Activated T-helper 2 cell treated with anti-CD3 and anti-CD28 coated beads, Interferon-gamma antibody, Interleukin-2, Interleukin-4, amounts not matched to agents 10 μg/mL and 5 μg/mL and 100 μg/mL, durations not matched to agents 14 hours and 24 hours and 36 hours (primary cell): Measurements from ENCODE around the gene C13orf46. TPM values are rescaled to one million over a fixed set of nuclear protein-coding genes. Genes with fewer than 3 reads are reported as not detected.

Experiments
- DNase-seq: peaks from one replicate; pipeline ENCODE4 v3.0.0; 2021; ENCODE audit warnings: low spot score
- H3K27ac Mint-ChIP-seq: one replicate; pipeline ENCODE4 v1.8.0; 2021; ENCODE audit warnings: mixed read lengths
- H3K27me3 Mint-ChIP-seq: one replicate; pipeline ENCODE4 v1.8.0; 2021; ENCODE audit warnings: low read depth, mixed read lengths
- H3K36me3 Mint-ChIP-seq: one replicate; pipeline ENCODE4 v1.8.0; 2021; ENCODE audit warnings: low read depth, mixed read lengths
- H3K4me1 Mint-ChIP-seq: one replicate; pipeline ENCODE4 v1.8.0; 2021; ENCODE audit warnings: low read depth, mixed read lengths
- H3K4me3 Mint-ChIP-seq: one replicate; pipeline ENCODE4 v1.8.0; 2021; ENCODE audit warnings: low read depth, mild to moderate bottlenecking, moderate library complexity, mixed read lengths
- H3K9me3 Mint-ChIP-seq: one replicate; pipeline ENCODE4 v1.8.0; 2021; ENCODE audit warnings: mixed read lengths
- intact Hi-C: fragments of 100-400 bp; cut with micrococcal nuclease; formaldehyde crosslinking; loops from one replicate; pipeline ENCODE4 v1.15.1; 2023
- total RNA-seq: library from RNA; stranded (reverse); gene quantifications from 2 replicates; pipeline ENCODE4 v1.2.3, GENCODE V29; 2022

Gene C13orf46
- total RNA-seq, 1 donor from 2014 or later: 0.27 TPM

DNA sequence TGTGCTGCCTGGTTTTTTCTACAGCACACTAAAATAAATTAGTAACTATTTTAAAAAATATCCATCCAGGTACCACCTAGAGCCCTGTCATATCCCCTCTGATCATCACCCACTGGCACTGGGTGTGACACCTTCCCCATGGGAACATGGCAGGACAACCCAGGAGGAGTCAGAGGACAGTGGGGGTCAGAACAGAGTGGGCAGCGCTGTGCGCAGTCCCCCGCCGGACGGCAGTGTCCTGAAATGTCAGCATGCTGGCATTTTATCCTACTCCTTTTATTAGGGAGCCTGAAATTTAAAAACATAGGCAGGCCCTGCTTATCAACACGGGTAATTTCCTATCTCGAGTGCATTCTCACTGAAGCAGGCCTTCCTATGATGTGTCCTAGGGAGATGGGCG lies 67.9 kb downstream of the C13orf46 start:
- no peak overlapping the region for H3K27ac Mint-ChIP-seq
- intact Hi-C loops: no loop called here
- DNase-seq: peak; percentile 3
- peaks cover 33% of the 10 kb centered on the region for H3K27me3 Mint-ChIP-seq
- no peaks in the 10 kb centered on the region for H3K9me3 Mint-ChIP-seq
- H3K4me3 Mint-ChIP-seq: no peak overlapping the region
- H3K4me1 Mint-ChIP-seq: no peaks in the 10 kb centered on the region
- no peaks in the 10 kb centered on the region for H3K36me3 Mint-ChIP-seq

GRCh38 chr13:113905018-113905417 lies 68.9 kb downstream of the C13orf46 start:
- intact Hi-C loops: no loop called here
- Mint-ChIP-seq H3K9me3 (no peaks in the 10 kb centered on the region), H3K27ac (no peak overlapping the region), H3K36me3 (no peaks in the 10 kb centered on the region), H3K4me1 (no peaks in the 10 kb centered on the region), H3K4me3 (no peak overlapping the region), H3K27me3 (peaks cover 25% of the 10 kb centered on the region)
- DNase-seq: peak; percentile 2

GRCh38 chr13:113904411-113904810 lies 69.5 kb downstream of the C13orf46 start:
- intact Hi-C loops: no loop called here
- Mint-ChIP-seq H3K36me3 (no peaks in the 10 kb centered on the region), H3K27me3 (peaks cover 22% of the 10 kb centered on the region), H3K27ac (no peak overlapping the region), H3K4me1 (no peaks in the 10 kb centered on the region), H3K9me3 (no peaks in the 10 kb centered on the region), H3K4me3 (no peak overlapping the region)
- peak; percentile 7 for DNase-seq

DNA sequence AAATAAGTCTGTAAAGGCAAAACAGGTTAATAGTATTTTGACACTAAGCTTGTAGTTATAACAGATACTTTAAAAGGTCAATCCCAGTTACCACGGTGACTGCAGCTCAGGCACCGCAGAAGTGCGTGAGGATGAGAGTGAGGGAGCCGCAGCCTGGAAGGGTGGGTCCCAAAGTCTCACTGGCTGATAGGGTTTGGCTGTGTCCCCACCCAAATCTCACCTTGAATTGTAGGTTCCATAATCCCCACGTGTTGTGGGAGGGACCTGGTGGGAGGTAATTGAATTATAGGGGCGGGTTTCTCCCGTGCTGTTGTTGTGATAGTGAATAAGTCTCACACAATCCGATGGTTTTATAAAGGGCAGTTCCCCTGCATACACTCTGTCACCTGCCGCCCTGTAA lies 70.0 kb downstream of the C13orf46 start:
- Mint-ChIP-seq H3K27me3 (peaks cover 17% of the 10 kb centered on the region), H3K36me3 (no peaks in the 10 kb centered on the region), H3K4me1 (no peaks in the 10 kb centered on the region), H3K4me3 (no peak overlapping the region), H3K9me3 (no peaks in the 10 kb centered on the region), H3K27ac (no peak overlapping the region)
- intact Hi-C loops: no loop called here
- DNase-seq: no peak

Other genes with a start within 250 kb of the C13orf46 start
- gene TMEM255B, start 214.8 kb downstream of the C13orf46 start, total RNA-seq: 2.1 and 2.2 TPM in 2 replicates
- 0.14 and 0.32 TPM in 2 replicates for gene GAS6, start 110.0 kb downstream of the C13orf46 start, total RNA-seq
- gene RASA3, start 158.5 kb upstream of the C13orf46 start, total RNA-seq: 13.7 and 13.9 TPM in 2 replicates
- not detected in 2 replicates for gene CFAP97D2, start 205.2 kb upstream of the C13orf46 start, total RNA-seq